Midbrain (tissue), 1 donor: Measurements from ENCODE around the gene ZDHHC5.
"Not testable (repeated sequence)": the region's sequence is repeated elsewhere in the genome, so short reads cannot be mapped to it uniquely, and the experiment has no call there.

Source experiments
- DNase-seq: peaks from one replicate; lab custom pipeline; 2025; lab: John Stamatoyannopoulos, UW

The ZDHHC5 gene

DNA sequence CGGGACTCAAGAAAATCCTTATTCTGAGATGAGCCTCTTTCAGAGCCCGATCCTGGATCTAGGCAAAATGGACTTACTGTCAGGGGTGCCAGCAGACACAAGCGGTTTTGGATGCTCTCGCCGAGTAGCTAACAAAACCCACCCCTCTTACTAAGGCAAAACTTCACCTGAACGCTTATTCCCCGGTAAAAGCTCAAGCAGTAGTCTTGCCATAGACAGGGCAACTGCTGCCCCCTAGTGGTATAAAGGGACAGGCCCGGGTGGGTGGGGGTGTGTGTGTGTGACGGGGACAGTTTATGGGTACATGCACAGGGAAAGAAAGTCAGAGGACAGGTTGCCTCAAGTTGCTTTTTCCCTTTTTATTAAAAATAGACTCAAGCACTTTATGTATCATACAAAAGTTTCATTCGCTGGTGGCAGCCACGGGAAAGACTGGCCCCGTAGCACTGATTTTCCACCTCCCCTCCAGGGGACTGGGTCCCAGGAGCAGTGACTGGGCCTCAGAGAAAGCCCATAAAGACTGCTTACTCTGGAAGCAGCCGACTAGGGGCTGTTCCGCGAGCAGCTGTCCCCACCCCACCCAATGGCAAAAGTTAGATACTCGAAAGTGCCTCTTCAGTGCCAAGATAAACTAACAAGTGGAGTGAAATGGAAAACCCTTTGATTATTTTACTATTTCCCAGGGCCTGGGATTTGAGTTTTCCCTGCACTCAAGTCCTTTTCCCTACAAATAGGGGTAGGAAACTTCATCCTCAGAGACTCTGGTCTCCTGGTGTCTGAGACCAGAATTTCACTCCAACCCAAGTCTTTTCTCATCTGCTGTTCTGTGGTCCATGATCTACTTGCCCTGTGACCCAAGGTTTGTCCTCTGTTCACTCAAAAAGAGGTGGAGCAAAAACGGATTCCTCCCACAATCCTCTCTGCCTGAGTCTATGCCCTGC is 22.9 kb upstream of the ZDHHC5 start:
- DNase-seq: peak; percentile 74

DNA sequence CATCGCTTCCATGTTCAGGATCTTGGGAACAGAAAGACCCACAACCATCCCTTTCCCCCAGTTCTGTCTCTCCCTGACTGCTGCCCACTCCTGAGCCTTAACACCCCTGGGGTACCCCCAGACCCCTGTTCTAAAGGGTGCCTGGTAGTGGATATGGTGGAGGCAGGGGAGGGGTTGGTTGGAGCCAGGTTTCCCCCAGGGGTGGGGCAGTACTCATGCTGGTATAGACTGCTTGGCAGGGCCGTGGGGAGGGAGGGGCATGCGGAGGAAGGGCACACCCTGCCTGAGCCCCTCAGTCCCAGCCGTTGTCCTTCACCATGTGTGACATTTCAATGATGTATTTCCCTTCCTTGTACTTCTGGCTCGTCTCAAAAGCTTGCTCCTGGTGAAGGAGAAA is 22.2 kb upstream of the ZDHHC5 start:
- no peak for DNase-seq

DNA sequence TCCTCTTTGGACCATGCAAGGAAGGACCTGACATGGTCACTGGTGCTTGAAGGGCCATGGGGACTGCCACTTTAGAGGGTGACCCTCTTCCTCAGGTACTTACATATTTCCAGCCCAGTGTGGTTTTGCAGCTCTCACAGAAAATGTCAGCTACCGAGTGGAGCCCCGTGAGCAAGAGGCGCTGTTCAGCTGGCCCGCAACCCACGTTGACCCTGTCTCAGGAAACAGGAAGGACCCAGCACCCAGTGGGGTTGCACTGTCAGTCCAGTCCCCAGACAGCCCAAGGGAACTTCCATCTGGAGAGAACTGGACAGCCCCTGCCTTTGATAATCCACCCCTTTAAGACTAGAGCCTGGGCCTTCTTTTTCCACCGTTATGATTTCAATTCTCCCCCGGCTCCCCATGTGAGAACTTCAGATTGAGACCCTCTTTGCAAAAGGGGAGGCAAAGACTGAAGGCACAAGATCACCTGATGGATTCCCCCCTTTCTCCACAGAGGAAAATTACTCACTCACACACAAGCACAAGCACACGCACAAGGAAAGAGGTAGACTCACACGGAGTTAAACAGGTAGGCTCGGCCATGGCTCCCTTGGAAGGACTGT is 21.6 kb upstream of the ZDHHC5 start:
- no peak for DNase-seq

DNA sequence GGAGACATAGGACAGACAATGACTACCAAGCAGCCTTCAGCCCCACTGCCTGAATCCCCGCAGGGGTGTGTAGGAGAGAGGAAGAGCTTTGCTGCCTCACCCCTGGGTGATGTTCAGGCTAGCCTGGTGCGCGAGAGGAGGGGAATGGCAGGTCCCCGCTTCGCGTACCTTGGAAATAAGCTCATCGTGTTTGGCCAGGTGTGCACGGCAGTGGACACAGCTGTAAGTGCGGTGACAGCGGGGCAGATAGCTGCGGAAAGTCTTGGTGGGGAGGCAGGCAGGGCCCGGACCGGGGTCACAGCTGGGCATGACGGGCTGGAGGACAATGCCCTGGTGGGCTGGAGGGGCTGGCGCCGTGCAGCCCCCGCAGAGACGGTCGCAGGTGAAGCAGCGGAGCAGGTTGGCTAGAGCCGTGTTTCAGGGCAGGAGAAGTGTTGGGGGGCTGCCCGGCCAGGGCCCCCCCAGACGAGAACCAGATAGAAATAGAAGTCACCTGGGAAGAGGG is 21.1 kb upstream of the ZDHHC5 start:
- DNase-seq: no peak

DNA sequence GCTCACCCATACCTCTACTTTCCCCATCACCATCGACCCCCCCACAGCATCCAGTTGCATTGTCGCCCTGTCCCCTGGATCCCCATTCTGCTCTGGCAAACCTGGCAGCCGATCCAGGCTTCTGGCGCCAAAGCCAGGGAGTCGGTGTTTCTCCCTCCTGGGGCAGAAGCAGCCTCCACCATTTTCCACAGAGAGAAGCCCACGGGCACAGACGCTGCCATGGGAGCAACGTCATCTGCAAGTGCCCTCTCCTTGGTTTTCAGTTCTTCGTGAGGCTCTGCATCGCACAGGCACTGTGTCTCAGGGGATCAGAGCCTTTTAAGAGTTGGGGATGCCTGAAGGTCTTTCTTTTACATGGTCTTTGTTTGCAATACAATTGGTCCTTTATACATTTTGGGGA is 20.5 kb upstream of the ZDHHC5 start:
- DNase-seq: no peak

DNA sequence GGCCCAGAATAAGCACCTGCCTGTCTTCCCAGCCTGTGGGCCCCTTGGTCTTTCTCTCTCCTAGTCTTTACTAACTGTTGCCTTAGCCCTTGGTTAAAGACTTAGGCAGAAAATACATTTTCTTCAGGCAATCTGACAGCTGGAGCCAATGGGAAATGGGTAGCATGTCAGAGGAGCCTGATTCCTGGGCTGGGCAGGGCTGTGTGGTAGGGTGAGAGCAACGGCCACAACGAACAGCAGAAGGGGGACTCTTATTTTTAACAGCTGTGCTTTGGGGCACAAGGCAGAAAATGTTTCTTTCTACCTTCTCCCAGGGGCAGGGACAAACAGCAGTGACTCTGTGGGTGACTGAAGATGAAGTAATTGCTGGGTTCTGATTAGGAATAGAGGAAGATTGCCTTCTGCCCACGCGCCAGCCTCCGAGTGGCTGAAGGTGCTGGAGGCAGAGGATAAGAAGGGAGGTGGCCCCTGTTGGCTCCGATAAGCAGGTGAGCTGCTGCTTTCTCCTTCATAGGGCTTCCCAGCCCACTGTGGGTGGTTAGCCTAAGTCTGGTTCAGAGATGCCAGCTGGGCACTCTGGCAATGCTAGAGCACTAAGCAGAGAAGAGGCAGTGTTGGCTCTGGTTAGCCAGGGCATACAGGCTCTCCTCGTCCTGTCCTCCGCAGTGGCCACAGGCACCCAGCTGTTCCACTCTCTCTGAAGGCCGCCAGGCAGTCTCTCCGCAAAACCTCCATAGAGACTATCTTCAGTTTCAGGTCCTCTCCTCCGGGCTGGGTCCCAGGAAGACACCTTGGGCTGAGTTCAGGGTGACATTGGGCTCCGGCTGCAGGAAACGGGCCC is 19.7 kb upstream of the ZDHHC5 start:
- DNase-seq: no peak

DNA sequence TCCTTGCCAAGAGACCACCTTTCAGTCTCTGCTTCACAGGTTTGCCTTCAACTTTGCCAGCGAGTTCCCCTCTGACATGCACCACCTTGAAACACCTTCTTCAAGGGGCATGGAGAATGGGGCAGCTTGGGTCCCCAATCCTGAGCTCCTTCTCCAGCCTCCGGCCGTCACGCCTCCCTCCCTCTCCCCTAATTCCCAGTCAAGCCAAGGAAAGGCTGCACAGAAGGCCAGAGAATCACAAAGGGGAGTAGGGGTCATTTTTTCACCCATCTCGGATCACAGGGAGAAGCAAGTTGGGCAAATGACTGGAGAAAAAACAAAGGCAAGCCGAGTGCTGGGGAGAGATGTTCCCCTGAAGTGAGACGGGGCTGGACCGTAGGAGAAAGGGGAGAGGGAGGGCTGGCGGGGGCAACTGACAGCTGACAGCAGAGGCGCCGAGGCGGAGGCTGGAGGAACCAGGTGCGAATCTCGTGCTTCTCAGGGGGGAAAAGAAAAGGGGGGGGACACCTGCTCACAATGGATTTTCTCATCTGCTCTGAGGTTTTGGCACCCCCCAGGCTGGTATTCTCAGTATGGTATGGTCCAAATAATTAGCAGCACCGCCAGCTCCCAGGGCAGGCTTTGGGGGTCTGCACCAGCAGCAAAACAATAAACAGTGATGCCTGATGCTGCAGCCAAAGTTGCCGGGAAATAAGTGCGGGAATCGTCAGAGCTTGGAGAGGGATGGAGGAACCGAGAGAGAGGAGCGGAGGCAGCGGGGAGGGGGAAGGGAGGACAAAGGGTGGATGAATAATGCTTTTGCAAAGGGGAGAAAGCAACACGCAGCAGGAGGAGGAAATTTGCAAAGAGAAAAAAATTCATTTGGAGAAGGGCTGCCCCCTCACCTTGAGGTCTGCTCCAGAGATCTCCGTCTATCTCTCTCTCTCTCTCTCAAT is 18.8 kb upstream of the ZDHHC5 start:
- no peak for DNase-seq

DNA sequence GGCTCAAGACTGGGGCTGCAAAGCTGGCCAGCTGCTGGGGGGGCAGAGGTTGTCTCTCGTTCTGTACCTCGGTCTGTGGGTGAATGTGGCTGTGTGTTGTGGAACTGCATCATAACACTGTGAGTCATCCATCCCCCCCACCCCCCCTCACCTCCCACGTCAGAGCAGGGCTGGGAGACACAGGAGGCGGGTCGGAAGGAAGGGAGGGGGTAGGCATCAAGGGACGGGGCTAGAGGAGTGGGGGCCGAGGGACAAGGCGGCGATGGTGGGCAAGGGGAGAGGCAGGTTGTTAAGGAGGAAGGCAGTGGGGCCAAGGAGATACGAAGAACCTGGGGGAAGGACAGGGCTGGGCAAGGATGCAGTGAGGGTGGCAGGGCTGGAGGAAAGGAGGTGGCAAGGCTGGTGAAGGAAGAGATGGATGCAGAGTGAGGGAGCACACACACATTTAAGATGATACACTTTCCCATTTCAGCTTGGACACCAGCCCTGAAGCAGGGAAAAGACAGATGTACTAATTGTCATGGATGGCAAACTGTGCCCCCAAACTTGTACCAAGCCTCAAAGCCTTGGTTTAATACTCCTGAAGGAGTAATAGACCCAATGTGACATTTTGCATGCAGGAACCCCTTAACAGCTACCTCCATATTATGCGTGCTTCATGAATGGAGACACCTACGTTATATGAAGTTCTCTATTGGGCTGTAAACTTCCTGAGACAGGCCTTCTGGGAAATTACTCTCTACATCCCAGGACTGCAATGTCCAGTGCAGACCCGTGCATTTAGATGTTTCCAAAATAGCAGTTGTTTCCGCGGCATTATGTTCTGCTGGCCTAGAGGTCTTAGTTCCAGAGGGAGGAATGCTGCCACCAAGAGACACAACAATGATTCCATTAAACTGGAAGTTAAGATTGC is 17.8 kb upstream of the ZDHHC5 start, which contains the start of gene YPEL4:
YPEL4 (minus strand) TSS at position 87 of the 913 bp plus-strand sequence. CDS start 2,805 bp downstream, outside the sequence.
- DNase-seq: peak; percentile 72

DNA sequence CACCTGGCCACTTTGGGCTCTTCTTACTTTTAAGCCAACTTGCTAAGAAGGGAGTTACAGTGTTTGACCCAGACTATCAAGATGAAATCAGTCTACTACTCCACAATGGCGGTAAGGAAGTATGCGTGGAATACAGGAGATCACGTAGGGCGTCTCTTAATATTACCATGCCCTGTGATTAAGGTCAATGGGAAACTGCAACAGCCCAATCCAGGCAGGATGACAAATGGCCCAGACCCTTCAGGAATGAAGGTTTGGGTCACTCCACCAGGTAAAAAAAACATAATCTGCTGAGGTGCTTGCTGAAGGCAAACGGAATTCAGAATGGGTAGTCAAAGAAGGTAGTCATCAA is 17.2 kb upstream of the ZDHHC5 start:
- DNase-seq: no peak

DNA sequence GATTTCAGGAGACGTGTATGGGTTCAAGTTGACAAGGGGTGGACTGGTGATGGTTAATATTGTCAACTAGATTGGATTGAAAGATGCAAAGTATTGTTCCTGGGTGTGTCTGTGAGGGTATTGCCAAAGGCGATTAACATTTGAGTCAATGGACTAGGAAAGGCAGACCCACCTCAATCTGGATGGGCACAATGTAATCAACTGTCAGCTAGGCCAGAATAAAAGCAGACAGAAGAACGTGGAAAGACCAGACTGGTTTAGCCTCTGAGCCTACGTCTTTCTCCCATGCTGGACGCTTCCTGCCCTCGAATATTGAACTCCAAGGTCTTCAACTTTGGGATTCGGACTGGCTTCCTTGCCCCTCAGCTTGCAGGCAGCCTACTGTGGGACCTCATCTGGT is 16.5 kb upstream of the ZDHHC5 start:
- DNase-seq: no peak

DNA sequence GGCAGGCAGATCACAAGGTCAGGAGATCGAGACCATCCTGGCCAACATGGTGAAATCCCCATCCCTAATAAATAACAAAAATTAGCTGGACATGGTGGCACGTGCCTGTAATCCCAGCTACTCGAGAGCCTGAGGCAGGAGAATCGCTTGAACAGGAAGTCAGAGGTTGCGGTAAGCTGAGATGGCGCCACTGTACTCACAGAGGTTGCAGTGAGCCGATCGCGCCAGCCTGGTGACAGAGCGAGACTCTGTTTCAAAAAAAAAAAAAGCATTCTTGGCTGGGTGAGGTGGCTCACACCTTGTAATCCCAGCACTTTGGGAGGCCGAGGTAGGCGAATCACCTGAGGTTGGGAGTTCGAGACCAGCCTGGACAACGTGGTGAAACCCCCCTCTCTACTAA is 15.7 kb upstream of the ZDHHC5 start:
- DNase-seq: not testable (repeated sequence)

DNA sequence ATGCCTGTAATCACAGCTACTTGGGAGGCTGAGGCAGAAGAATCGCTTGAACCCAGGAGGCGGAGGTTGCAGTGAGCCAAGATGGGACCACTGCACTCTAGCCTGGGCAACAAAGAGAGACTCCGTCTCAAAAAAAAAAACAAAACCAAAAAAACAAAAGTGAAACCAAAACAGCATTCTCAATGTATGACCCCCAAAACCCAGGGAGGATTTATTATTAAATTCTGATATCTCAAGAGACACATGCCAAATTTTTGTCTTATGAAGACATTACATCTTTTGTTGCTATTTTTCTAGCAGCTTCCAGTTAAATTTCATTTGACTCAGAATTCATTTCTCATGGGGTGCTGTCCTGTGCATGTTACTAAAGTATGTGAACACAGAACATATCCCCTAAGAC is 15.3 kb upstream of the ZDHHC5 start:
- DNase-seq: no peak

DNA sequence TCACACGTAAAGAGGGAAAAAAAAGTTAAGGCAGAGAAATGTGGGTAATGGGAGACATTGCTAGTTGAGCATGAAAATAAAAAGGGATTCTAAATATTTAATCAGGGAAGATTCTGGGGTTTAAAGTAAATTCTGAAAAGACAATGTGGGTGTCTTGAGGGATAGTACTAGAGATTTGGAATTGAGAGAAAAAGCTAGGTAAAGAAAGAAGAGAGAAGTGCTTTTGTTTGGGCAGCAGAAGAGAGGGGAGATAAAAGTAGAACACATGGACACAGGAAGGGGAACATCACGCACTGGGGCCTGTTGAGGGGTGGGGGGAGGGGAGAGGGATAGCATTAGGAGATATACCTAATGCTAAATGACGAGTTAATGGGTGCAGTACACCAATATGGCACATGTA is 14.8 kb upstream of the ZDHHC5 start:
- DNase-seq: no peak

DNA sequence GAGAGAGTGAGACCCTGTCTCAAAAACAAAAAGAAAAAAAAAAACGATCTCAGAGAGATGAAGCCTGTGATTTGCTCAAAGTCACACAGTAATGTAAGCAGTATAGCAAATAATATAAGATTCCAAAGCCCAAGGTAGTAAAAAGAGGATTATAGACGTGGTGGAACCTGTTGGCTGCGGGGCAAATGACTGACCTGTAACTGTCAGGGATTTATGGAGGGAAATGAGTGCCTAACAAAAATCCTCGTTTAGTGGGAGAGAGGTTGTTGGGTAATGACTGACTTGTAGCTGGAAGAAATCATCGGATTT is 11.1 kb upstream of the ZDHHC5 start:
- DNase-seq: no peak

DNA sequence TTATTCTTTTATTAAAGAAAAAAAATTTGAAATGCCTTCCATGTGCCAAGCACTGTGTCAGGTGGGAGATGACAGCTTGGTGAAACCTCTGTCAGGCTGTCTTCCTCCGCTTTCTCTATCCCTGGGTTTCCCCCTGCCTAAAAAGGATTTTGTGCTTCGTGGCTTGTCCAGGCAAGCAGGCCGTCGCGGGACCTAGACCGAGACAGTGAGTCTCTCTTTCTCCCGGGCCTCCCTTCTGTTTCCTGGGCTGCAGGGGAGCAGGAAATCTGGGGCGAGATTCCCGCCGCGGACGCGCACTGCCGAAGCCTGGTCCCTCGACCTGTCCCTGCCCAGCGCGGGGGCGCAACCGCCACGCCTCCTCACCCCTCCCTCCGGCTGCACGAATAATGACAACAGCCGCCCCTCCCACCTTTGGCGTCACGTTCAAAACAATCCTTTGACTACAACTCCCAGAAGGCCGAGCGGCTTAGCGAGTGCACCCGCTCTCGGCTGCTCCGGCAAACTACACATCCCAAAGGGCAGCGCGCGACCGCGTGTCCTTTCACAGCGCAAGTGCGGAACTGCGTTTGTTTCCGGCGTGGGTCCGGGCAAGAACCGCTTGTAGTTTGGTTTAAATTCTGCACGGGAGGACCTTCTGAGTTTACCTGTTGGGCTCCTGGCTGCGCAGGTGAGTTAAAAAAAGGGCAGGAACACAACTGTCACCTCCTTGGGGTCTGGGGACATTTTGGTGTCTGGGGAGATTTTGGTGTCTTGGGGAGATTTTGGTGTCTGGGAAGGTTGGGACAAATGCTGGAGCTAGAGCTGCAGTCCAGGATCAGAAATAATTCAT is 10.5 kb upstream of the ZDHHC5 start, which contains the start of gene CLP1:
CLP1 (plus strand) TSS at position 569 of the 829 bp plus-strand sequence. CDS start 1,715 bp downstream, outside the sequence.
- DNase-seq: peak; percentile 100

DNA sequence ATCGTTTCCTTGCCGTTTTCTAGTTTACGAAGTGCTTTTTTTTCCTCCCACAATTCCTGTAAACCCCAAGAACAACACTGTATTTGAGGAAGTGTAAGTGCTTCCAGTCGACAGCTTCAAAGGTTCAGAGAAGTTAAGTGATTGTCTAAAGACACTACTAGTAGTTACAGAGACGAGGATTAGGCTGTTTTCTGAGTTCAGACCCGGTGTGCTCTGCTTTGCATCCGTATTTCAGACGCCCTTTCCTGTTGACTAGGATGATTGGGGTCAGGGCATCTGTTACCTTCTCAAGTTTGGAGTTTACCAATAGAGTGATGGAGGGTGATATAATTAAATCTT is 9.9 kb upstream of the ZDHHC5 start:
- DNase-seq: no peak

DNA sequence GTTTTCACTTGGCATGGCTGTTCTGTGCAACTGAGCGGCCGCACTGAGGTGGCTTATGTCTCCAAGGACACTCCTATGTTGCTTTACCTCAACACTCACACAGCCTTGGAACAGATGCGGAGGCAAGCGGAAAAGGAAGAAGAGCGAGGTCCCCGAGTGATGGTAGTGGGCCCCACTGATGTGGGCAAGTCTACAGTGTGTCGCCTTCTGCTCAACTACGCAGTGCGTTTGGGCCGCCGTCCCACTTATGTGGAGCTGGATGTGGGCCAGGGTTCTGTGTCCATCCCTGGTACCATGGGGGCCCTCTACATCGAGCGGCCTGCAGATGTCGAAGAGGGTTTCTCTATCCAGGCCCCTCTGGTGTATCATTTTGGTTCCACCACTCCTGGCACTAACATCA is 8.2 kb upstream of the ZDHHC5 start:
- no peak for DNase-seq

DNA sequence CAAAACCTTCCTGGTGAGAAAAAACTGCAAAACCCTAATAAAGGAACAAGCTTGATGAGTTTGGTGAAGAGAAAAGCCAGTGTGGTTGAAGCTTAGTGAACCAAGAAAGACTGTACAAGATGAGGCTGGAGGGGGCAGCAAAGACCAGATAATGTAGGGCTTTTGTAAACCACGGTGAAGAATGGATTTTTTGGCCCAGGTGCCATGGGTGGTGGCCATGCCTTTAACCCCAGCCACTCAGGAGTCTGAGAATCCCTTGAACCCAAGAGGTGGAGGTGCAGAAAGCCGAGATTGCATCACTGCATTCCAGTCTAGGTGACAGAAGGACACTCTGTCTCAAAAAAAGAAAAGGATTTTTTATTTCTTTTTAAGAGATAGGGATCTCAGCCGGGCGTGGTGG is 5.0 kb upstream of the ZDHHC5 start:
- no peak for DNase-seq

DNA sequence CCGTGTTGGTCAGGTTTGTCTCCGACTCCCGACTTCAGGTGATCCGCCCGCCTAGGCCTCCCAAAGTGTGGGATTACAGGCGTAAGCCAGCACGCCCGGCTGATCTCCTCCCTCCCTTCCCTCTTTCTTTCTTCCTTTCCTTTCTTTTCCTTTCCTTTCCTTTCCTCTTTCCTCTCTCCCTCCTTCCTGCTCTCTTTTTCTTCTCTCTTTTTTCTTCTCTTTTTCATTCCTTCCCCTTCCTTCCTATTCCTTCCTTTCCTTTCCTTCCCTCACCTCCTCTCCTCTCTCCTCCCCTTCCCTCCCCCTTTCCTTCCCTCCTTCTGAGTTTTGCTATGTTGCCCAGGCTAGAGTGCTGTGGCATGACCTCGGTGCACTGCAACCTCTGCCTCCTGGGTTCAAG is 3.9 kb upstream of the ZDHHC5 start:
- no peak for DNase-seq
